K562 (cell line): ENCODE data around the gene WNT3. TPM values are rescaled to one million over a fixed set of nuclear protein-coding genes. Genes with fewer than 3 reads are reported as not detected.

ENCODE experiments used
- BRF2 ChIP-seq: IDR thresholded peaks from 3 replicates; pipeline ENCODE4 v1.6.1; 2011; ENCODE audit warnings: borderline replicate concordance, mild to moderate bottlenecking; ENCODE audit not compliant: insufficient read length, insufficient read depth
- HMG20A ChIP-seq: fragments of 450-650 bp; formaldehyde crosslinking; conservative IDR thresholded peaks from 2 replicates; pipeline ENCODE4 v1.4.0; 2020; ENCODE audit warnings: mild to moderate bottlenecking, mixed read lengths
- KAT7 ChIP-seq: sonication (generic); formaldehyde crosslinking; IDR thresholded peaks from 2 replicates; pipeline ENCODE4 v1.8.0; 2022; ENCODE audit warnings: missing genetic modification reagents, mild to moderate bottlenecking, borderline replicate concordance
- PCBP2 ChIP-seq: fragments of 200-400 bp; formaldehyde crosslinking; IDR thresholded peaks from 2 replicates; pipeline ENCODE4 v1.6.1; 2018; ENCODE audit warnings: low read length, low read depth, mild to moderate bottlenecking, moderate library complexity; ENCODE audit not compliant: poor library complexity, severe bottlenecking
- PHF20 ChIP-seq: fragments of 450-650 bp; IDR thresholded peaks from 2 replicates; pipeline ENCODE4 v1.6.1; 2018; ENCODE audit not compliant: partially characterized antibody
- RBBP5 ChIP-seq: fragments of 200-600 bp; sonication (generic); IDR thresholded peaks from 2 replicates; pipeline ENCODE4 v1.6.1; 2012; ENCODE audit warnings: borderline replicate concordance, mild to moderate bottlenecking, low read length, control low read depth, inconsistent platforms; ENCODE audit not compliant: insufficient read depth, poor library complexity, severe bottlenecking
- TCFL5 ChIP-seq: fragments of 250-450 bp; sonication (Bioruptor Pico); conservative IDR thresholded peaks from 2 replicates; pipeline ENCODE4 v1.6.1; 2021; ENCODE audit warnings: mild to moderate bottlenecking, moderate library complexity, matching md5 sums
- ZFP1 ChIP-seq: fragments of 450-650 bp; formaldehyde crosslinking; IDR thresholded peaks from 2 replicates; pipeline ENCODE4 v1.4.0; 2020; ENCODE audit warnings: mild to moderate bottlenecking, mixed read lengths
- ZNF586 ChIP-seq: fragments of 450-650 bp; formaldehyde crosslinking; conservative IDR thresholded peaks from 2 replicates; pipeline ENCODE4 v1.4.0; 2020; ENCODE audit warnings: mild to moderate bottlenecking, moderate library complexity
- ZNF589 ChIP-seq: fragments of 200-800 bp; sonication (Bioruptor generic); IDR thresholded peaks from 2 replicates; pipeline ENCODE4 v1.6.1; 2016; ENCODE audit warnings: low read depth, missing genetic modification characterization, missing compliant biosample characterization
- ZNF785 ChIP-seq: fragments of 250-450 bp; sonication (Bioruptor Pico); IDR thresholded peaks from 2 replicates; pipeline ENCODE4 v1.4.0; 2020; ENCODE audit warnings: mild to moderate bottlenecking
- polyA plus RNA-seq, 8 experiments: library from polyadenylated mRNA; depleted of rRNA in 4 of 8; stranded (reverse) in 5 of 8; unstranded in 3 of 8; fragments of >200 nt; fragmentation: Nextera tagmentation in 2 of 8; fragmentation: Illumina TruSeq in 1 of 8; extraction: Ambion mirVana in 2 of 8; extraction: Trizol in 1 of 8; gene quantifications; 2 replicates each; pipeline versions ENCODE4 v1.2.1 to v1.2.3, GENCODE V29; 2011 to 2014; ENCODE audit warnings: inconsistent platforms in 1 of 8, missing spikeins in 1 of 8
- total RNA-seq, 7 experiments: library from RNA; depleted of rRNA in 6 of 7; stranded (reverse); fragments of >200 nt in 6 of 7; fragmentation: Illumina TruSeq in 2 of 7; extraction: Trizol in 2 of 7; gene quantifications; 2 replicates each; pipeline versions ENCODE4 v1.2.1 to v1.2.3, GENCODE V29; 2011 to 2021; ENCODE audit warnings: low replicate concordance in 1 of 7
- TF ChIP-seq, protein P1 (sequence below), 2 experiments: fragments of 450-650 bp; formaldehyde crosslinking in 1 of 2; IDR thresholded peaks; 2 replicates each; pipeline versions ENCODE4 v1.4.0 to v1.6.1; 2014 to 2020; ENCODE audit warnings: mild to moderate bottlenecking in 2 of 2, borderline replicate concordance in 1 of 2, low read depth in 1 of 2
- TF ChIP-seq, protein P2 (sequence below): sonication (generic); formaldehyde crosslinking; IDR thresholded peaks from 2 replicates; pipeline ENCODE4 v1.8.0; 2022; ENCODE audit warnings: mild to moderate bottlenecking, low read depth, missing genetic modification reagents
- TF ChIP-seq, protein P3 (sequence below): fragments of 450-650 bp; formaldehyde crosslinking; IDR thresholded peaks from 2 replicates; pipeline ENCODE4 v1.4.0; 2022; ENCODE audit warnings: missing genetic modification characterization

The WNT3 gene
- total and polyA plus RNA-seq, 9 of the 15 experiments (the other 6 are each of a cell fraction or from before 2014, with no cell fraction given): 1.5 to 6.1 (median 3.3) TPM

DNA sequence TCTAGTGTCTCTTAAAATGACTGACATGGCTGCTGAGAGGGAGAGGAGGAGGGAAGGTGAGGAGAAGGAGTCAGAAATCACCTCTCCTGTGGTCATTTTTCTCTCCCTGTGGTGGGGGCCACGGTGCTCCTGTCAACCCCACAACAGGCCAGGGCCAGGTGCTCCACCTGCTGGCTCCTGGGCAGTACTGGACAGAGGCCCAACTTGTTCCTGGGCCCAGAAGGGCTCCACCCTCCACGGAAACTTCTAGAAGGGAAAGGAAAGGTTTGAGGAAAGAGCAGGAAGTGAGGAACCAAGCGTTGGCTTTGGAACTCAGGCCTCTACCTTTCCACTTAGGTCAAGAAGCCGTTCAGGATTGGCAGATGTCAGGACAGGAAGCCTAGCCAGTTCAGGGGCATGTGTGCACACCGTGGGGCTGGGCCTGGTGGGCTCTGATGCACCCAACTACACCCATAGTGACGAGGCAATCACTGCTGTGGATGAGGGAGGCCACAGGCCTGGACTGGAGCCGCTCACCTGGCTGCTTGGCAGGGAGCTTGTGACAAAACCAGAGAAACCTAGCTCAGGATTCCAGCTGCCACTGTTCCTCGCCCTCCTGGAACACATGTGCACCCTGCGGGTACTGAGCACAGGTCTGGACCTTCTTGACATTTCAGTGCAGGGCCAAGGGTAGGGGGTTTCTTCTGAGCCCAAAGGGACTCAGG, 36.1 kb downstream of the WNT3 start (continued):
- TF ChIP-seq, protein P1, sequence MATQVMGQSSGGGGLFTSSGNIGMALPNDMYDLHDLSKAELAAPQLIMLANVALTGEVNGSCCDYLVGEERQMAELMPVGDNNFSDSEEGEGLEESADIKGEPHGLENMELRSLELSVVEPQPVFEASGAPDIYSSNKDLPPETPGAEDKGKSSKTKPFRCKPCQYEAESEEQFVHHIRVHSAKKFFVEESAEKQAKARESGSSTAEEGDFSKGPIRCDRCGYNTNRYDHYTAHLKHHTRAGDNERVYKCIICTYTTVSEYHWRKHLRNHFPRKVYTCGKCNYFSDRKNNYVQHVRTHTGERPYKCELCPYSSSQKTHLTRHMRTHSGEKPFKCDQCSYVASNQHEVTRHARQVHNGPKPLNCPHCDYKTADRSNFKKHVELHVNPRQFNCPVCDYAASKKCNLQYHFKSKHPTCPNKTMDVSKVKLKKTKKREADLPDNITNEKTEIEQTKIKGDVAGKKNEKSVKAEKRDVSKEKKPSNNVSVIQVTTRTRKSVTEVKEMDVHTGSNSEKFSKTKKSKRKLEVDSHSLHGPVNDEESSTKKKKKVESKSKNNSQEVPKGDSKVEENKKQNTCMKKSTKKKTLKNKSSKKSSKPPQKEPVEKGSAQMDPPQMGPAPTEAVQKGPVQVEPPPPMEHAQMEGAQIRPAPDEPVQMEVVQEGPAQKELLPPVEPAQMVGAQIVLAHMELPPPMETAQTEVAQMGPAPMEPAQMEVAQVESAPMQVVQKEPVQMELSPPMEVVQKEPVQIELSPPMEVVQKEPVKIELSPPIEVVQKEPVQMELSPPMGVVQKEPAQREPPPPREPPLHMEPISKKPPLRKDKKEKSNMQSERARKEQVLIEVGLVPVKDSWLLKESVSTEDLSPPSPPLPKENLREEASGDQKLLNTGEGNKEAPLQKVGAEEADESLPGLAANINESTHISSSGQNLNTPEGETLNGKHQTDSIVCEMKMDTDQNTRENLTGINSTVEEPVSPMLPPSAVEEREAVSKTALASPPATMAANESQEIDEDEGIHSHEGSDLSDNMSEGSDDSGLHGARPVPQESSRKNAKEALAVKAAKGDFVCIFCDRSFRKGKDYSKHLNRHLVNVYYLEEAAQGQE (IDR thresholded peaks at IDR 0.05; ENCODE audit: borderline replicate concordance): peak; percentile 91
- TF ChIP-seq, protein P1 (CRISPR knock-in tag; IDR thresholded peaks at IDR 0.05; ENCODE audit: low read depth): no peak
- TF ChIP-seq PHF20 (peak; percentile 32), BRF2 (no peak), RBBP5 (no peak), ZNF589 (CRISPR knock-in tag) (no peak), ZNF785 (CRISPR knock-in tag) (no peak), HMG20A (CRISPR knock-in tag) (no peak), ZNF586 (no peak), TCFL5 (CRISPR knock-in tag) (no peak), KAT7 (CRISPR knock-in tag) (no peak), ZFP1 (CRISPR knock-in tag) (no peak), PCBP2 (no peak)
- TF ChIP-seq, protein P2, sequence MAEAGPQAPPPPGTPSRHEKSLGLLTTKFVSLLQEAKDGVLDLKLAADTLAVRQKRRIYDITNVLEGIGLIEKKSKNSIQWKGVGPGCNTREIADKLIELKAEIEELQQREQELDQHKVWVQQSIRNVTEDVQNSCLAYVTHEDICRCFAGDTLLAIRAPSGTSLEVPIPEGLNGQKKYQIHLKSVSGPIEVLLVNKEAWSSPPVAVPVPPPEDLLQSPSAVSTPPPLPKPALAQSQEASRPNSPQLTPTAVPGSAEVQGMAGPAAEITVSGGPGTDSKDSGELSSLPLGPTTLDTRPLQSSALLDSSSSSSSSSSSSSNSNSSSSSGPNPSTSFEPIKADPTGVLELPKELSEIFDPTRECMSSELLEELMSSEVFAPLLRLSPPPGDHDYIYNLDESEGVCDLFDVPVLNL: no peak
- TF ChIP-seq, protein P3, sequence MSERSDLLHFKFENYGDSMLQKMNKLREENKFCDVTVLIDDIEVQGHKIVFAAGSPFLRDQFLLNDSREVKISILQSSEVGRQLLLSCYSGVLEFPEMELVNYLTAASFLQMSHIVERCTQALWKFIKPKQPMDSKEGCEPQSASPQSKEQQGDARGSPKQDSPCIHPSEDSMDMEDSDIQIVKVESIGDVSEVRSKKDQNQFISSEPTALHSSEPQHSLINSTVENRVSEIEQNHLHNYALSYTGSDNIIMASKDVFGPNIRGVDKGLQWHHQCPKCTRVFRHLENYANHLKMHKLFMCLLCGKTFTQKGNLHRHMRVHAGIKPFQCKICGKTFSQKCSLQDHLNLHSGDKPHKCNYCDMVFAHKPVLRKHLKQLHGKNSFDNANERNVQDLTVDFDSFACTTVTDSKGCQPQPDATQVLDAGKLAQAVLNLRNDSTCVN: no peak
